SK-N-SH (cell line): ENCODE data around the gene NUDT1. TPM values are rescaled to one million over a fixed set of nuclear protein-coding genes. Genes with fewer than 3 reads are reported as not detected.

ENCODE experiments used
- CTCF ChIA-PET: fragments of 300-600, 350-600 bp; formaldehyde crosslinking; extraction: SDS; loops from one replicate; lab custom pipeline; 2021; lab: Yijun Ruan, JAX
- POLR2A ChIA-PET: fragments of 350-600 bp; sonication (Branson Sonifier 250); formaldehyde crosslinking; extraction: SDS; loops from one replicate; lab custom pipeline; 2020; ENCODE audit warnings: antibody characterized with exemption, inconsistent platforms; lab: Yijun Ruan, JAX
- DNase-seq: peaks from one replicate; pipeline ENCODE4 v3.0.0; 2012
- H2AFZ ChIP-seq: fragments of 200-600 bp; sonication (generic); 2 replicates; pipeline ENCODE4 v1.8.1; 2016; ENCODE audit warnings: antibody characterized with exemption, mild to moderate bottlenecking, low read depth
- H3F3A ChIP-seq: fragments of 200-600 bp; sonication (generic); replicated peaks from 2 replicates; pipeline ENCODE3; 2016; ENCODE audit warnings: antibody characterized with exemption, mild to moderate bottlenecking; ENCODE audit not compliant: insufficient read depth
- H3K27ac ChIP-seq, 2 experiments: fragments of 200-500 bp in 1 of 2; fragments of 200-600 bp in 1 of 2; sonication (Bioruptor generic) in 1 of 2; sonication (generic), shearing (Covaris generic) in 1 of 2; 2 replicates each; pipeline versions ENCODE4 v1.5.1 to v1.6.1; 2014 to 2016; ENCODE audit warnings: low read depth in 2 of 2, inconsistent platforms in 1 of 2, low read length in 1 of 2, mild to moderate bottlenecking in 1 of 2, mixed read lengths in 1 of 2
- H3K27me3 ChIP-seq: fragments of 200-600 bp; sonication (generic), shearing (Covaris generic); 2 replicates; pipeline ENCODE4 v1.6.1; 2016; ENCODE audit warnings: mixed run types; ENCODE audit not compliant: insufficient read depth
- H3K36me3 ChIP-seq, 2 experiments: fragments of 200-500 bp in 1 of 2; fragments of 200-600 bp in 1 of 2; sonication (Bioruptor generic) in 1 of 2; sonication (generic) in 1 of 2; replicated peaks in 1 of 2; 2 replicates each; pipeline versions ENCODE3 to v1.5.1; 2014 to 2016; ENCODE audit warnings: low read length in 1 of 2, mild to moderate bottlenecking in 1 of 2; ENCODE audit not compliant: insufficient read depth in 2 of 2, control insufficient read depth in 1 of 2
- H3K4me1 ChIP-seq, 2 experiments: fragments of 200-500 bp in 1 of 2; fragments of 200-600 bp in 1 of 2; sonication (Bioruptor generic) in 1 of 2; sonication (generic), shearing (Covaris generic) in 1 of 2; 2 replicates each; pipeline versions ENCODE4 v1.5.1 to v1.6.1; 2014 to 2016; ENCODE audit warnings: low read depth in 1 of 2, low read length in 1 of 2, mixed run types in 1 of 2; ENCODE audit not compliant: insufficient read depth in 2 of 2, control insufficient read depth in 1 of 2
- H3K4me2 ChIP-seq: fragments of 200-600 bp; sonication (generic), shearing (Covaris generic); 2 replicates; pipeline ENCODE4 v1.6.1; 2017; ENCODE audit warnings: mixed run types
- H3K4me3 ChIP-seq, 2 experiments: fragments of 200-500 bp in 1 of 2; fragments of 200-600 bp in 1 of 2; sonication (Bioruptor generic) in 1 of 2; sonication (generic), shearing (Covaris generic) in 1 of 2; 2 replicates each; pipeline versions ENCODE4 v1.5.1 to v1.8.1; 2014 to 2016; ENCODE audit warnings: low read depth in 2 of 2, inconsistent platforms in 1 of 2, low read length in 1 of 2, mild to moderate bottlenecking in 1 of 2, mixed read lengths in 1 of 2, moderate library complexity in 1 of 2
- H3K79me2 ChIP-seq: fragments of 200-600 bp; sonication (generic); 2 replicates; pipeline ENCODE4 v1.8.1; 2017; ENCODE audit warnings: mild to moderate bottlenecking; ENCODE audit not compliant: insufficient read depth
- H3K9ac ChIP-seq: fragments of 200-600 bp; sonication (generic); 2 replicates; pipeline ENCODE4 v1.6.1; 2017; ENCODE audit warnings: mixed run types
- H3K9me2 ChIP-seq: fragments of 200-600 bp; sonication (generic); 2 replicates; pipeline ENCODE4 v1.6.1; 2017; ENCODE audit warnings: mixed run types
- H3K9me3 ChIP-seq: fragments of 200-600 bp; sonication (generic); 2 replicates; pipeline ENCODE4 v1.6.1; 2017; ENCODE audit warnings: mixed run types, mild to moderate bottlenecking, moderate library complexity
- H4K20me1 ChIP-seq: fragments of 200-600 bp; sonication (generic); 2 replicates; pipeline ENCODE4 v1.6.1; 2017; ENCODE audit warnings: mild to moderate bottlenecking, mixed run types; ENCODE audit not compliant: insufficient read depth
- CHD2 ChIP-seq: fragments of 150-350 bp; IDR thresholded peaks from 2 replicates; pipeline ENCODE4 v1.6.1; 2018; ENCODE audit warnings: low read length; ENCODE audit not compliant: partially characterized antibody
- CTCF ChIP-seq: fragments of 200-600 bp; sonication (generic); IDR thresholded peaks from 2 replicates; pipeline ENCODE4 v1.6.1; 2017; ENCODE audit warnings: antibody characterized with exemption, mild to moderate bottlenecking, moderate library complexity
- ELF1 ChIP-seq: IDR thresholded peaks from 2 replicates; pipeline ENCODE4 v1.4.0; 2012
- EP300 ChIP-seq, 2 experiments: IDR thresholded peaks; 2 replicates each; pipeline versions ENCODE4 v1.4.0 to v1.6.1; 2012; ENCODE audit warnings: borderline replicate concordance in 1 of 2, low read depth in 1 of 2, low read length in 1 of 2
- FOSL2 ChIP-seq: IDR thresholded peaks from 2 replicates; pipeline ENCODE4 v1.4.0; 2012; ENCODE audit warnings: low read depth, mild to moderate bottlenecking, moderate library complexity, borderline replicate concordance
- GATA2 ChIP-seq: sonication (generic); formaldehyde crosslinking; IDR thresholded peaks from 2 replicates; pipeline ENCODE4 v1.5.0; 2020; ENCODE audit warnings: mild to moderate bottlenecking, missing genetic modification reagents
- IRF3 ChIP-seq: fragments of 150-350 bp; IDR thresholded peaks from 2 replicates; pipeline ENCODE4 v1.6.1; 2016; ENCODE audit warnings: mild to moderate bottlenecking, low read depth, low read length
- JUND ChIP-seq: IDR thresholded peaks from 2 replicates; pipeline ENCODE4 v1.4.0; 2012
- PBX3 ChIP-seq: IDR thresholded peaks from 2 replicates; pipeline ENCODE4; 2012
- POLR2AphosphoS5 ChIP-seq: IDR thresholded peaks from 2 replicates; pipeline ENCODE4 v1.6.1; 2012; ENCODE audit warnings: low read depth, low read length
- RAD21 ChIP-seq: IDR thresholded peaks from 2 replicates; pipeline ENCODE4 v1.6.1; 2012; ENCODE audit warnings: mild to moderate bottlenecking, low read length
- REST ChIP-seq: IDR thresholded peaks from 2 replicates; pipeline ENCODE4 v1.6.1; 2012; ENCODE audit warnings: mild to moderate bottlenecking, low read depth, low read length, moderate library complexity
- RXRA ChIP-seq: IDR thresholded peaks from 2 replicates; pipeline ENCODE4 v1.4.0; 2012; ENCODE audit warnings: low read depth, mild to moderate bottlenecking, borderline replicate concordance
- SIN3A ChIP-seq: IDR thresholded peaks from 2 replicates; pipeline ENCODE4 v1.6.1; 2012; ENCODE audit warnings: low read depth, mild to moderate bottlenecking, low read length, moderate library complexity, borderline replicate concordance
- SMC3 ChIP-seq: IDR thresholded peaks from 2 replicates; pipeline ENCODE4 v1.6.1; 2012; ENCODE audit warnings: low read depth, low read length, improper control_type of control experiment
- TCF12 ChIP-seq: IDR thresholded peaks from 2 replicates; pipeline ENCODE4 v1.4.0; 2012
- TEAD4 ChIP-seq: IDR thresholded peaks from 2 replicates; pipeline ENCODE4 v1.4.0; 2012; ENCODE audit warnings: mild to moderate bottlenecking, borderline replicate concordance; ENCODE audit not compliant: insufficient read depth
- ZBTB33 ChIP-seq: IDR thresholded peaks from 2 replicates; pipeline ENCODE4 v1.4.0; 2012; ENCODE audit warnings: low read depth, borderline replicate concordance
- WGBS: methylation state at CpG from one replicate; pipeline ENCODE4 v1.1.6; 2017; ENCODE audit warnings: low lambda C conversion rate; 5-methylcytosine and 5-hydroxymethylcytosine counted together
- polyA plus RNA-seq, 3 experiments: library from polyadenylated mRNA; depleted of rRNA; stranded (reverse); fragments of >200 nt; gene quantifications; 2 replicates each; pipeline ENCODE4 v1.2.3, GENCODE V29; 2012

NUDT1 gene
- polyA plus RNA-seq, 1 of the 3 experiments (the other 2 are of a cell fraction) = 98.1 TPM

GRCh38 chr7:2289621-2290020, 47.6 kb downstream of the NUDT1 start:
- ChIA-PET CTCF (no interaction called here), POLR2A (no interaction called here)
- no peaks in the 10 kb centered on the region for H3K4me1 ChIP-seq
- H3K4me2 ChIP-seq = no peak overlapping the region
- no peak for DNase-seq
- H2AFZ ChIP-seq = no peak overlapping the region
- no peak overlapping the region for H3K27ac ChIP-seq
- no peaks in the 10 kb centered on the region for H3F3A ChIP-seq
- H3K9ac ChIP-seq = no peak overlapping the region
- H4K20me1 ChIP-seq = no peaks in the 10 kb centered on the region
- WGBS = 91% methylated on average over 13 of the region's 13 CpGs
- TF ChIP-seq EP300 (IDR thresholded peaks at IDR 0.05; ENCODE audit: borderline replicate concordance in 1 of 2, low read depth in 1 of 2, low read length in 1 of 2) = no peak
- H3K79me2 ChIP-seq = peaks cover 7% of the 10 kb centered on the region; the same call in 1 of the 2 replicates
- H3K4me3 ChIP-seq = no peak overlapping the region
- no peaks in the 10 kb centered on the region for H3K36me3 ChIP-seq
- no peaks in the 10 kb centered on the region for H3K9me2 ChIP-seq
- no peaks in the 10 kb centered on the region for H3K9me3 ChIP-seq
- H3K27me3 ChIP-seq = no peaks in the 10 kb centered on the region

DNA sequence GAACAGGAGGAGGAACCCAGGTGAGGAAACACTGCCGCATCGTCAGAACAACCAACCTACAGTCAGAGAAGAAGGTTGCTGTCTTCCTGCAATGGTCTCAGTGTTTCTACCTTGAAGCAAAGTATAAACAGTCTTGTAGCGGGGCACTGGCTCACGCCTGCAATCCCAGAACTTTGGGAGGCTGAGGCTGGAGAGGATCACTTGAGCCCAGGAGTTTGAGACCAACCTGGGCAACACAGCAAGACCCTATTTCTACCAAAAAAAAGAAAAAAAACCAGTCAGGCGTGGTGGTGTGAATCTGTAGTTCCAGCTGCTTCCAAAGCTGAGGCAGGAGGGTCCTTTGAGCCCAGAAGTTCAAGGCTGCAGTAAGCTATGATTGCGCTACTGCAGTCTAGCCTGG, 48.9 kb downstream of the NUDT1 start:
- POLR2A ChIA-PET = no interaction called here
- Histone ChIP-seq H3K36me3 (no peaks in the 10 kb centered on the region), H3K79me2 (peaks cover 8% of the 10 kb centered on the region; the same call in 1 of the 2 replicates), H3K4me3 (no peak overlapping the region), H3K9me3 (no peaks in the 10 kb centered on the region), H3F3A (no peaks in the 10 kb centered on the region), H2AFZ (no peak overlapping the region), H3K27ac (no peak overlapping the region), H3K9me2 (no peaks in the 10 kb centered on the region), H4K20me1 (no peaks in the 10 kb centered on the region), H3K9ac (no peak overlapping the region), H3K27me3 (no peaks in the 10 kb centered on the region), H3K4me2 (no peak overlapping the region), H3K4me1 (no peaks in the 10 kb centered on the region)
- WGBS = 98% methylated on average over 6 of the region's 6 CpGs
- CTCF ChIA-PET = interaction anchor here (0.9 to 1.8 kb wide), 2 partner anchors 14 to 161 kb away, joined by 4 read pairs; no protein-coding TSS in a partner anchor
- DNase-seq = no peak
- no peak for TF ChIP-seq JUND
- no peak for TF ChIP-seq SMC3
- TF ChIP-seq RXRA = no peak
- no peak for TF ChIP-seq REST
- TF ChIP-seq IRF3 = no peak
- no peak for TF ChIP-seq CTCF
- TF ChIP-seq PBX3 = no peak
- no peak for TF ChIP-seq RAD21
- TF ChIP-seq TEAD4 = no peak
- no peak for TF ChIP-seq ZBTB33
- no peak for TF ChIP-seq POLR2AphosphoS5
- no peak for TF ChIP-seq TCF12
- TF ChIP-seq CHD2 = no peak
- TF ChIP-seq GATA2 (CRISPR knock-in tag) = no peak
- no peak for TF ChIP-seq FOSL2
- no peak for TF ChIP-seq SIN3A
- TF ChIP-seq ELF1 = no peak
